Measurements from ENCODE around the gene SWSAP1. TPM values are rescaled to one million over a fixed set of nuclear protein-coding genes. Genes with fewer than 3 reads are reported as not detected.

The SWSAP1 gene
- total and polyA plus RNA-seq, 2 experiments from 2014 or later = 2.1 to 6.1 TPM

DNA sequence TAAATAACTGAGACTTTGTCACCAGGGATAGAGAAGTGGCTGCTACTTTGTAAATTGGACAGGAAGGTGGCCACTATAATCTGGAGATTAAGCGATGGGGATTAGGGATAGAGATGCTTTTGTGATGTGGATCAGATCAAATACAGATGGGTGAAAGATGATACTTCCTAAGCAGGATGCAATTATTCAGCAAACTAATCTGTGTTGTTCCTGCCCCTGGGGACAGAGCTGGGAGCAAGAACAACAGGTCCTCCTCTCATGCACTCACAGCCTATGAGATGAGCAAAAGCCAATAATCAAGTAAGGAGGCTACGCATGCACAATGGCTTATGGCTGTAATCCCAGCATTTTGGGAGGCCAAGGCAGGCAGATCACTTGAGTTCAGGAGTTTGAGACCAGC, 40.1 kb downstream of the SWSAP1 start:
- Histone ChIP-seq H3K4me3 (no peak overlapping the region), H3K9me2 (ENCODE audit: insufficient read depth) (no peaks in the 10 kb centered on the region), H3F3A (replicated peaks; ENCODE audit: low read depth) (peaks cover 9% of the 10 kb centered on the region; the same call in 1 of the 2 replicates), H3K27ac (ENCODE audit: low read depth) (no peak overlapping the region), H3K4me1 (ENCODE audit: insufficient read depth) (peaks cover 10% of the 10 kb centered on the region; the same call in 1 of the 2 replicates), H3K36me3 (ENCODE audit: insufficient read depth) (no peaks in the 10 kb centered on the region; the same call in 1 of the 2 replicates), H3K27me3 (ENCODE audit: insufficient read depth) (peaks cover 2% of the 10 kb centered on the region), H3K79me2 (replicated peaks; ENCODE audit: insufficient read depth) (no peaks in the 10 kb centered on the region), H2AFZ (no peak overlapping the region), H3K4me2 (no peak overlapping the region), H4K20me1 (replicated peaks; ENCODE audit: insufficient read depth) (peaks cover 4% of the 10 kb centered on the region)
- H3K9me3 Mint-ChIP-seq = no peaks in the 10 kb centered on the region
- peaks cover 26% of the 10 kb centered on the region for H3K36me3 Mint-ChIP-seq (ENCODE audit: low read depth)
- ATAC-seq (no peak), DNase-seq (ENCODE audit: low spot score) (no peak)
- H3K4me3 Mint-ChIP-seq = no peak overlapping the region
- no peak for TF ChIP-seq CTCF (conservative IDR thresholded peaks at IDR 0.05; ENCODE audit: low read depth in 2 of 2)
- TF ChIP-seq EZH2phosphoT487 (IDR thresholded peaks at IDR 0.05; ENCODE audit: unreplicated experiment) = no peak
- TF ChIP-seq CREB1 (CRISPR knock-in tag; IDR thresholded peaks at IDR 0.05; ENCODE audit: low read depth) = no peak
- no peak for TF ChIP-seq NANOG (IDR thresholded peaks at IDR 0.05; ENCODE audit: borderline replicate concordance)
- no peak for TF ChIP-seq JUNB (IDR thresholded peaks at IDR 0.05; ENCODE audit: unreplicated experiment)
- TF ChIP-seq POLR2AphosphoS5 (IDR thresholded peaks at IDR 0.05; ENCODE audit: low read depth) = no peak
- no peak for TF ChIP-seq EZH2 (IDR thresholded peaks at IDR 0.05; ENCODE audit: low read depth, unreplicated experiment)
- no peak for TF ChIP-seq ZNF114 (CRISPR knock-in tag; IDR thresholded peaks at IDR 0.05)
- TF ChIP-seq ZNF331 (CRISPR knock-in tag; IDR thresholded peaks at IDR 0.05; ENCODE audit: low read depth) = no peak
- TF ChIP-seq, protein P1, sequence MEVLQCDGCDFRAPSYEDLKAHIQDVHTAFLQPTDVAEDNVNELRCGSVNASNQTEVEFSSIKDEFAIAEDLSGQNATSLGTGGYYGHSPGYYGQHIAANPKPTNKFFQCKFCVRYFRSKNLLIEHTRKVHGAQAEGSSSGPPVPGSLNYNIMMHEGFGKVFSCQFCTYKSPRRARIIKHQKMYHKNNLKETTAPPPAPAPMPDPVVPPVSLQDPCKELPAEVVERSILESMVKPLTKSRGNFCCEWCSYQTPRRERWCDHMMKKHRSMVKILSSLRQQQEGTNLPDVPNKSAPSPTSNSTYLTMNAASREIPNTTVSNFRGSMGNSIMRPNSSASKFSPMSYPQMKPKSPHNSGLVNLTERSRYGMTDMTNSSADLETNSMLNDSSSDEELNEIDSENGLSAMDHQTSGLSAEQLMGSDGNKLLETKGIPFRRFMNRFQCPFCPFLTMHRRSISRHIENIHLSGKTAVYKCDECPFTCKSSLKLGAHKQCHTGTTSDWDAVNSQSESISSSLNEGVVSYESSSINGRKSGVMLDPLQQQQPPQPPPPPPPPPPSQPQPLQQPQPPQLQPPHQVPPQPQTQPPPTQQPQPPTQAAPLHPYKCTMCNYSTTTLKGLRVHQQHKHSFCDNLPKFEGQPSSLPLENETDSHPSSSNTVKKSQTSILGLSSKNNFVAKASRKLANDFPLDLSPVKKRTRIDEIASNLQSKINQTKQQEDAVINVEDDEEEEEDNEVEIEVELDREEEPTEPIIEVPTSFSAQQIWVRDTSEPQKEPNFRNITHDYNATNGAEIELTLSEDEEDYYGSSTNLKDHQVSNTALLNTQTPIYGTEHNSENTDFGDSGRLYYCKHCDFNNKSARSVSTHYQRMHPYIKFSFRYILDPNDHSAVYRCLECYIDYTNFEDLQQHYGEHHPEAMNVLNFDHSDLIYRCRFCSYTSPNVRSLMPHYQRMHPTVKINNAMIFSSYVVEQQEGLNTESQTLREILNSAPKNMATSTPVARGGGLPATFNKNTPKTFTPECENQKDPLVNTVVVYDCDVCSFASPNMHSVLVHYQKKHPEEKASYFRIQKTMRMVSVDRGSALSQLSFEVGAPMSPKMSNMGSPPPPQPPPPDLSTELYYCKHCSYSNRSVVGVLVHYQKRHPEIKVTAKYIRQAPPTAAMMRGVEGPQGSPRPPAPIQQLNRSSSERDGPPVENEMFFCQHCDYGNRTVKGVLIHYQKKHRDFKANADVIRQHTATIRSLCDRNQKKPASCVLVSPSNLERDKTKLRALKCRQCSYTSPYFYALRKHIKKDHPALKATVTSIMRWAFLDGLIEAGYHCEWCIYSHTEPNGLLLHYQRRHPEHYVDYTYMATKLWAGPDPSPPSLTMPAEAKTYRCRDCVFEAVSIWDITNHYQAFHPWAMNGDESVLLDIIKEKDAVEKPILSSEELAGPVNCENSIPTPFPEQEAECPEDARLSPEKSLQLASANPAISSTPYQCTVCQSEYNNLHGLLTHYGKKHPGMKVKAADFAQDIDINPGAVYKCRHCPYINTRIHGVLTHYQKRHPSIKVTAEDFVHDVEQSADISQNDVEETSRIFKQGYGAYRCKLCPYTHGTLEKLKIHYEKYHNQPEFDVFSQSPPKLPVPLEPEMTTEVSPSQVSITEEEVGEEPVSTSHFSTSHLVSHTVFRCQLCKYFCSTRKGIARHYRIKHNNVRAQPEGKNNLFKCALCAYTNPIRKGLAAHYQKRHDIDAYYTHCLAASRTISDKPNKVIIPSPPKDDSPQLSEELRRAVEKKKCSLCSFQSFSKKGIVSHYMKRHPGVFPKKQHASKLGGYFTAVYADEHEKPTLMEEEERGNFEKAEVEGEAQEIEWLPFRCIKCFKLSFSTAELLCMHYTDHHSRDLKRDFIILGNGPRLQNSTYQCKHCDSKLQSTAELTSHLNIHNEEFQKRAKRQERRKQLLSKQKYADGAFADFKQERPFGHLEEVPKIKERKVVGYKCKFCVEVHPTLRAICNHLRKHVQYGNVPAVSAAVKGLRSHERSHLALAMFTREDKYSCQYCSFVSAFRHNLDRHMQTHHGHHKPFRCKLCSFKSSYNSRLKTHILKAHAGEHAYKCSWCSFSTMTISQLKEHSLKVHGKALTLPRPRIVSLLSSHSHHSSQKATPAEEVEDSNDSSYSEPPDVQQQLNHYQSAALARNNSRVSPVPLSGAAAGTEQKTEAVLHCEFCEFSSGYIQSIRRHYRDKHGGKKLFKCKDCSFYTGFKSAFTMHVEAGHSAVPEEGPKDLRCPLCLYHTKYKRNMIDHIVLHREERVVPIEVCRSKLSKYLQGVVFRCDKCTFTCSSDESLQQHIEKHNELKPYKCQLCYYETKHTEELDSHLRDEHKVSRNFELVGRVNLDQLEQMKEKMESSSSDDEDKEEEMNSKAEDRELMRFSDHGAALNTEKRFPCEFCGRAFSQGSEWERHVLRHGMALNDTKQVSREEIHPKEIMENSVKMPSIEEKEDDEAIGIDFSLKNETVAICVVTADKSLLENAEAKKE (CRISPR knock-in tag; IDR thresholded peaks at IDR 0.05) = no peak
- peaks cover 7% of the 10 kb centered on the region; the same call in 2 of the 3 replicates for H3K4me1 Mint-ChIP-seq
- no peak overlapping the region for H3K27ac Mint-ChIP-seq
- H3K27me3 Mint-ChIP-seq (ENCODE audit: insufficient read depth, low read depth, poor library complexity) = peaks cover 4% of the 10 kb centered on the region

Measured in GM23338 (cell line).